DMS114 treated with DMSO at 0.1 percent for 48 hours (cell line): ENCODE measurements around the gene EXD3.
"Not testable (repeated sequence)": the region's sequence is repeated elsewhere in the genome, so short reads cannot be mapped to it uniquely, and the experiment has no call there.

Experiments
- DNase-seq: peaks from one replicate; lab custom pipeline; 2025; ENCODE audit not compliant: unreplicated experiment; lab: John Stamatoyannopoulos, UW

The EXD3 gene

GRCh38 chr9:137381501-137382443 is 41.2 kb downstream of the EXD3 start:
- DNase-seq = no peak

- DNase-seq = no peak
Observed at GRCh38 chr9:137380606-137381005, 42.4 kb downstream of the EXD3 start.

GRCh38 chr9:137380171-137380570 is 42.8 kb downstream of the EXD3 start:
- DNase-seq = no peak

- DNase-seq = no peak
Observed at GRCh38 chr9:137379761-137380161, 43.2 kb downstream of the EXD3 start.

GRCh38 chr9:137378688-137379410 is 44.1 kb downstream of the EXD3 start:
- not testable (repeated sequence) for DNase-seq

GRCh38 chr9:137376386-137376785 is 46.6 kb downstream of the EXD3 start:
- no peak for DNase-seq

- no peak for DNase-seq
Observed at GRCh38 chr9:137375321-137376058, 47.5 kb downstream of the EXD3 start.

GRCh38 chr9:137374131-137374845 is 48.7 kb downstream of the EXD3 start:
- no peak for DNase-seq

GRCh38 chr9:137373611-137373980 is 49.4 kb downstream of the EXD3 start:
- DNase-seq = no peak

GRCh38 chr9:137372693-137373610 is 50.0 kb downstream of the EXD3 start:
- DNase-seq = no peak

- DNase-seq = no peak
Observed at GRCh38 chr9:137371946-137372651, 50.9 kb downstream of the EXD3 start.

- no peak for DNase-seq
Observed at GRCh38 chr9:137371521-137371941, 51.4 kb downstream of the EXD3 start.

- DNase-seq = no peak
Observed at GRCh38 chr9:137370865-137371520, 52.0 kb downstream of the EXD3 start.

GRCh38 chr9:137369911-137370764 is 52.8 kb downstream of the EXD3 start:
- no peak for DNase-seq

- no peak for DNase-seq
Observed at GRCh38 chr9:137369061-137369787, 53.7 kb downstream of the EXD3 start.

GRCh38 chr9:137368431-137369035 is 54.4 kb downstream of the EXD3 start:
- no peak for DNase-seq
